ENCODE results near the gene ANKS1B.

DNA sequence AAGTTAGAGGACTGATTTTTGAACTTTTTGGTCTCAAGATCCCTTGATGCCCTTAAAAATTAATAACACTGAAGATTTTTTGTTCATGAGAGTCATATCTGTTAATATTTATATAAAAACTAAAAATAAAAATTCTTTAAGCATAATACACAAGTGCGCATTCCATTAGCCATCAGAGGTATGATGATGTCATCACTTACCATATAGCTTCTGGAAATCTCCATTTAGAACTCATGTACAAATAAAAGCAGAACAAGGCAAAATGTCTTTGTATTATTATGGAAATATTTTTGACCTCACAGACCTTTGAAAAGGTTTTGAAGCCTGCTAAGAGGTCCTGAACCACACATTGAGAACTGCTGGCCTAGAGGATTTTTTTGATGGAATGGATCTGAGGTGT is 551.6 kb downstream of the ANKS1B start:
- TF ChIP-seq, protein P1, sequence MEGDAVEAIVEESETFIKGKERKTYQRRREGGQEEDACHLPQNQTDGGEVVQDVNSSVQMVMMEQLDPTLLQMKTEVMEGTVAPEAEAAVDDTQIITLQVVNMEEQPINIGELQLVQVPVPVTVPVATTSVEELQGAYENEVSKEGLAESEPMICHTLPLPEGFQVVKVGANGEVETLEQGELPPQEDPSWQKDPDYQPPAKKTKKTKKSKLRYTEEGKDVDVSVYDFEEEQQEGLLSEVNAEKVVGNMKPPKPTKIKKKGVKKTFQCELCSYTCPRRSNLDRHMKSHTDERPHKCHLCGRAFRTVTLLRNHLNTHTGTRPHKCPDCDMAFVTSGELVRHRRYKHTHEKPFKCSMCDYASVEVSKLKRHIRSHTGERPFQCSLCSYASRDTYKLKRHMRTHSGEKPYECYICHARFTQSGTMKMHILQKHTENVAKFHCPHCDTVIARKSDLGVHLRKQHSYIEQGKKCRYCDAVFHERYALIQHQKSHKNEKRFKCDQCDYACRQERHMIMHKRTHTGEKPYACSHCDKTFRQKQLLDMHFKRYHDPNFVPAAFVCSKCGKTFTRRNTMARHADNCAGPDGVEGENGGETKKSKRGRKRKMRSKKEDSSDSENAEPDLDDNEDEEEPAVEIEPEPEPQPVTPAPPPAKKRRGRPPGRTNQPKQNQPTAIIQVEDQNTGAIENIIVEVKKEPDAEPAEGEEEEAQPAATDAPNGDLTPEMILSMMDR (IDR thresholded peaks at IDR 0.05), result no peak
- TF ChIP-seq SIN3A (IDR thresholded peaks at IDR 0.05; ENCODE audit: borderline replicate concordance, insufficient read depth, low read depth, low read length), result no peak
